Lower leg skin (tissue), 3 donors: ENCODE data around the gene CLIP2.

Experiments used
- CTCF ChIP-seq, 3 donors: fragments of 450-650 bp; IDR thresholded peaks; one replicate each; pipeline ENCODE4 v1.5.1; 2016; ENCODE audit warnings: antibody characterized with exemption in 3 of 3, mild to moderate bottlenecking in 3 of 3, moderate library complexity in 2 of 3
- POLR2A ChIP-seq, 2 donors: fragments of 450-650 bp; IDR thresholded peaks; one replicate each; pipeline ENCODE4 v1.6.1; 2016 to 2017; ENCODE audit warnings: antibody characterized with exemption in 2 of 2, mild to moderate bottlenecking in 1 of 2, moderate library complexity in 1 of 2

GRCh38 chr7:74284781-74285259 lies 4.4 kb upstream of the CLIP2 start:
- TF ChIP-seq POLR2A (IDR thresholded peaks at IDR 0.05) (no peak), CTCF (IDR thresholded peaks at IDR 0.05) (no peak)
